Ishikawa (cell line): ENCODE measurements around the gene RAB1B.

ENCODE experiments used
- CEBPB ChIP-seq: IDR thresholded peaks from 2 replicates; pipeline ENCODE4 v1.6.1; 2012
- CREB1 ChIP-seq: IDR thresholded peaks from 2 replicates; pipeline ENCODE4 v1.6.1; 2012; ENCODE audit warnings: low read depth
- EGR1 ChIP-seq: IDR thresholded peaks from 2 replicates; pipeline ENCODE4 v1.6.1; 2012
- EP300 ChIP-seq: IDR thresholded peaks from 2 replicates; pipeline ENCODE4 v1.6.1; 2012; ENCODE audit warnings: borderline replicate concordance
- FOXM1 ChIP-seq: IDR thresholded peaks from 2 replicates; pipeline ENCODE4 v1.6.1; 2012; ENCODE audit warnings: low read depth, borderline replicate concordance
- NFIC ChIP-seq: IDR thresholded peaks from 2 replicates; pipeline ENCODE4 v1.6.1; 2012
- RAD21 ChIP-seq: IDR thresholded peaks from 2 replicates; pipeline ENCODE4 v1.6.1; 2012; ENCODE audit warnings: low read depth
- TAF1 ChIP-seq: IDR thresholded peaks from 2 replicates; pipeline ENCODE4 v1.6.1; 2012; ENCODE audit warnings: low read depth, mild to moderate bottlenecking
- TCF12 ChIP-seq: IDR thresholded peaks from 2 replicates; pipeline ENCODE4 v1.6.1; 2012; ENCODE audit warnings: low read depth
- TEAD4 ChIP-seq: IDR thresholded peaks from 2 replicates; pipeline ENCODE4 v1.6.1; 2012
- YY1 ChIP-seq: IDR thresholded peaks from 2 replicates; pipeline ENCODE4 v1.6.1; 2012; ENCODE audit warnings: low read depth
- ZBTB7A ChIP-seq: IDR thresholded peaks from 2 replicates; pipeline ENCODE4 v1.6.1; 2012; ENCODE audit warnings: low read depth
- TF ChIP-seq, protein P1 (sequence below): IDR thresholded peaks from 2 replicates; pipeline ENCODE4 v1.6.1; 2012; ENCODE audit warnings: low read depth, mild to moderate bottlenecking
- TF ChIP-seq, protein P2 (sequence below): IDR thresholded peaks from 2 replicates; pipeline ENCODE4 v1.6.1; 2012
- TF ChIP-seq, protein P3 (sequence below): IDR thresholded peaks from 2 replicates; pipeline ENCODE4 v1.6.1; 2012

The RAB1B gene

DNA sequence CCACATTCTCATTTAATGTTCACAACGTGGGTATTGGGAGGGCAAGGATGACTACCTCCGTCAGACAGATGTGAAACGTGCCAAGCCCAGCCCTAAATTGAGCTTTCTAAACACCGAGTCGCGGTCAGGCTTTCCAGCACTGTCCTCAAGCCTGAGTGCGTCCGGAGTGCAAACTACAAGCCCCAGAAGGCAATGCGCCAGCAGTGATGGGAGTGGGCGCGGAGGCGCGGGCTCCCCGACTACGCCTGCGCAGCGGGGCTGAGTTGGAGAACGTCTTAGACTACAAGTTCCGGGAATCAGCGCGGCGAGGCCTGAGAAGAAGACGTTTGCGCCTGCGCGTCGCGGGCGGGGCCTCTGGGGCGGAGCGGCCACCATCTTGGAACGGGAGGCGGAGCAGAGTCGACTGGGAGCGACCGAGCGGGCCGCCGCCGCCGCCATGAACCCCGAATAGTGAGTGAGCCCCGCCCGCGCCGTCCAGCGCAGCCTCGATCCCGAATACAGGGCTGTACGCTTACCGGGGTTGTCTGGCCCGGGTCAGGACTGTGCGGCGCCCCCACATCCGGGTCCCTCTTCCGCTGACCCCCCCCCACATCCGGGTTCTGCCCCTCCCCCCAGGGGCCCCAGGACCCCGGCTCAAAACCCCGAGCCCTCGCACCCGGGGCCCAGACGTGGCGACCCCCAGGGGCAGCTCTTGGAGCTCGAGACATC is at the start of gene RAB1B:
RAB1B (plus strand) TSS at position 396 of the 708 bp plus-strand sequence; CDS start at position 437, 41 bp downstream.
- TF ChIP-seq, protein P1, sequence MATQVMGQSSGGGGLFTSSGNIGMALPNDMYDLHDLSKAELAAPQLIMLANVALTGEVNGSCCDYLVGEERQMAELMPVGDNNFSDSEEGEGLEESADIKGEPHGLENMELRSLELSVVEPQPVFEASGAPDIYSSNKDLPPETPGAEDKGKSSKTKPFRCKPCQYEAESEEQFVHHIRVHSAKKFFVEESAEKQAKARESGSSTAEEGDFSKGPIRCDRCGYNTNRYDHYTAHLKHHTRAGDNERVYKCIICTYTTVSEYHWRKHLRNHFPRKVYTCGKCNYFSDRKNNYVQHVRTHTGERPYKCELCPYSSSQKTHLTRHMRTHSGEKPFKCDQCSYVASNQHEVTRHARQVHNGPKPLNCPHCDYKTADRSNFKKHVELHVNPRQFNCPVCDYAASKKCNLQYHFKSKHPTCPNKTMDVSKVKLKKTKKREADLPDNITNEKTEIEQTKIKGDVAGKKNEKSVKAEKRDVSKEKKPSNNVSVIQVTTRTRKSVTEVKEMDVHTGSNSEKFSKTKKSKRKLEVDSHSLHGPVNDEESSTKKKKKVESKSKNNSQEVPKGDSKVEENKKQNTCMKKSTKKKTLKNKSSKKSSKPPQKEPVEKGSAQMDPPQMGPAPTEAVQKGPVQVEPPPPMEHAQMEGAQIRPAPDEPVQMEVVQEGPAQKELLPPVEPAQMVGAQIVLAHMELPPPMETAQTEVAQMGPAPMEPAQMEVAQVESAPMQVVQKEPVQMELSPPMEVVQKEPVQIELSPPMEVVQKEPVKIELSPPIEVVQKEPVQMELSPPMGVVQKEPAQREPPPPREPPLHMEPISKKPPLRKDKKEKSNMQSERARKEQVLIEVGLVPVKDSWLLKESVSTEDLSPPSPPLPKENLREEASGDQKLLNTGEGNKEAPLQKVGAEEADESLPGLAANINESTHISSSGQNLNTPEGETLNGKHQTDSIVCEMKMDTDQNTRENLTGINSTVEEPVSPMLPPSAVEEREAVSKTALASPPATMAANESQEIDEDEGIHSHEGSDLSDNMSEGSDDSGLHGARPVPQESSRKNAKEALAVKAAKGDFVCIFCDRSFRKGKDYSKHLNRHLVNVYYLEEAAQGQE: no peak
- TF ChIP-seq RAD21 (no peak), TEAD4 (no peak), EGR1 (peak; percentile 58; the same call in 1 of the 2 replicates), EP300 (0 out of 2 replicates have a peak, but pooled peaks have one; percentile 19), CEBPB (no peak), FOXM1 (no peak), YY1 (peak; percentile 87), CREB1 (no peak), ZBTB7A (peak; percentile 61; the same call in 1 of the 2 replicates), TAF1 (0 out of 2 replicates have a peak, but pooled peaks have one; percentile 42), TCF12 (0 out of 2 replicates have a peak, but pooled peaks have one; percentile 21), NFIC (peak; percentile 5; the same call in 1 of the 2 replicates)
- TF ChIP-seq, protein P2, sequence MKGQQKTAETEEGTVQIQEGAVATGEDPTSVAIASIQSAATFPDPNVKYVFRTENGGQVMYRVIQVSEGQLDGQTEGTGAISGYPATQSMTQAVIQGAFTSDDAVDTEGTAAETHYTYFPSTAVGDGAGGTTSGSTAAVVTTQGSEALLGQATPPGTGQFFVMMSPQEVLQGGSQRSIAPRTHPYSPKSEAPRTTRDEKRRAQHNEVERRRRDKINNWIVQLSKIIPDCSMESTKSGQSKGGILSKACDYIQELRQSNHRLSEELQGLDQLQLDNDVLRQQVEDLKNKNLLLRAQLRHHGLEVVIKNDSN: no peak
- TF ChIP-seq, protein P3, sequence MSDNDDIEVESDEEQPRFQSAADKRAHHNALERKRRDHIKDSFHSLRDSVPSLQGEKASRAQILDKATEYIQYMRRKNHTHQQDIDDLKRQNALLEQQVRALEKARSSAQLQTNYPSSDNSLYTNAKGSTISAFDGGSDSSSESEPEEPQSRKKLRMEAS: peak; percentile 63; the same call in 1 of the 2 replicates

DNA sequence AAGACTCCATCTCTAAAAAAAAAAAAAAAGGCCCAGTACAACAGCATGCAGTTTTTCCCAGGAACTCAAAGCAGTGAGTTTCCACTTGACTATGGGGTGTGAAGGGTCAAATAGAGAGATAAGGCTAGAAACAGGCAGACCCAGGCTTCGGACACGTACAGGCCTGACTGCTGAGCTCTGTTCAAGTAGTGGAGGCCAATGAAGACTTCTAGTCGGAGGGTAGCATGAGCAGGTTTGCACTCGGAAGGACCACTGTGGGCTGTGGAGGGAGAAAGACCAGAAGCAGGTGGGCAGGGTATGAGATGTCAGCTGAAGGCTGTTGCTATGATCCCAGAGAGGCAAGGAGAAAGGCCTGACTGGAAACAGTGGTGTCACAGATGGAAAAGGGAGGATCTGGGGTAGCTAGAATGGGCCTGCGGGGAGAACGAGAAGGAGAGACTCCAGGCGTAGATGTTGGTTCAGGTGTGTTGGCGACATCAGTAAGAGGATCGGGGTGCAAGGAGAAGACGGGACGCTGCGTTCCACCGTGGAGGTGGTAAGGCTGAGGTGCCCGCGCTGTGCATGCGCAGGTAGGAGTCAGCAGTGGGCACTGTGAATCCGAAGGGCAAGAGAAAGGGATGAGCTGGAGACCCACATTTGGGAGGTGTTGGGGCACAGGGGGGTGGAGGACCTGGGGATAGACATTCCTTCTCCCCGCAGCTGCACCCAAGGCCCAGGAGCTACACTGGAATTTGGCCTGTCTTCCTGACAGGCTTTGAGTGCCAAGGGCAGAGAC is 49.4 kb upstream of the RAB1B start:
- TF ChIP-seq FOXM1 (no peak), CREB1 (no peak), CEBPB (no peak), TEAD4 (no peak), YY1 (no peak), NFIC (no peak), RAD21 (no peak), EGR1 (no peak)
- TF ChIP-seq, protein P1: no peak
- TF ChIP-seq, protein P2: no peak
- TF ChIP-seq, protein P3: no peak

DNA sequence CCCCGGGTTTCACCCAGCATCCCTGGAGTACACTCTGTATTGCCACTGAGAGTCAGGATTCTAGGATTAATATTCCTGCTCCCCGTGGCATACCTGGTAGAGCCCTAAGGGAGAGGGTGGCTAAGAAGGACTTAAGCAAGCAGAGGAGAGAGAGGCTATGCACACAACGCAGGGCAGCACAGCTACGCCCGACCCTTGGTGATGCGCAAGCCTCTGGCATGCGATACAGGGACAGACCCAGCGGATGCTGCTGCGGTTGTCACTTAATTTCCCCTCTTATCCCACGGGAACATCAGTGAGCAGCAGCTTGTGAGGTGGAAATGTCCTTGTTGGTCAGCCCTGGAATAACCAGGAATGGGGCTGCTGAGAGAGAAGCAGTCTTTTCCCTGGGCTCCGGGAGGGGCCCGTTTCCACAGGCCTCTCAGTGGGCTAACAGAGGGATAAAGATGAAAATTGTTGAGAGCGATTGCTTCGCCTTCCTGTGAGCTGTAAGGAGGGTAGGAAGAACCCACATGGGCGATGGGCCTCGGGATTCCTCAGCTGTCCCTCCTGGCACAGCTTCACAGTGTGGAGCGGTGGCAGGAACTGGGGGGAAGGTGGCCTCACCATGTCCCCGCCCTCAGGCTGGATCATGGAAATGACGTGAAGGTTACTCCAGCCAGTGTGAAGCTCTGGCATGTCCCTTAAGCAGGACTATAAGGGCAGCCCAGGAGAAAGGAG is 48.4 kb upstream of the RAB1B start:
- TF ChIP-seq CEBPB (no peak), FOXM1 (no peak), RAD21 (no peak), TEAD4 (no peak)

DNA sequence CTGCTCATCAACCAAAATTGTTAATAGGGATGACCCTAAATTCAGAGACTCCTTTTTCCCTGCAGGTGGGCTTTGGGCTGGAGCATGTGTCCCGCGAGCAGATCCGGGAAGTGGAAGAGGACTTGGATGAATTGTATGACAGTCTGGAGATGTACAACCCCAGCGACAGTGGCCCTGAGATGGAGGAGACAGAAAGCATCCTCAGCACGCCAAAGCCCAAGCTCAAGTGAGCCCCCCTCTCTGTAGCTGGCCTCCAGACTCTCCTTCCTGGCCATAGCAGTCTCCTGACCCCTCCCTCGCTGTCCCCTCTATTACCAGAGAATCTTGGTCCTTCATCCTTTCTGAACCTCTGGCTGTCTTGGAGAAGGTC is 47.9 kb upstream of the RAB1B start:
- TF ChIP-seq EP300: no peak
- TF ChIP-seq TCF12: no peak
- TF ChIP-seq CREB1: no peak
- no peak for TF ChIP-seq ZBTB7A
- TF ChIP-seq EGR1: no peak
- TF ChIP-seq TEAD4: no peak
- TF ChIP-seq, protein P3: no peak
- TF ChIP-seq RAD21: no peak
- no peak for TF ChIP-seq YY1

DNA sequence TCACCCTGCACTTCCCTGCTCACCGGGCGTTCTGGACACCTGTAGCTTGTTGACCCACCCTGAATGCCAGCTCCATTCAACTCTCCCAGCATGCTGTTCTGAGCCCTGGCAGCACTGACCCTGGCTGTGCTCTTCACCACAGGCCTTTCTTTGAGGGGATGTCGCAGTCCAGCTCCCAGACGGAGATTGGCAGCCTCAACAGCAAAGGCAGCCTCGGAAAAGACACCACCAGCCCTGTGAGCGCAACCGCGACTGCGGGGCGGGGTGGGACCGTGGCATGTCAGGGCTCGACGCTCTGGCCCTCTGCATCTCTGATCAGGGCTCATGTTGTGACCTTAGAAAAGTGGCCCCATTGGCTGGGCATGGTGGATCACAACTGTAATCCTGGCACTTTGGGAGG is 47.4 kb upstream of the RAB1B start:
- TF ChIP-seq, protein P3: no peak
- TF ChIP-seq, protein P1: no peak
- TF ChIP-seq TAF1 (no peak), RAD21 (no peak), EGR1 (no peak), FOXM1 (no peak), EP300 (no peak), NFIC (no peak), ZBTB7A (no peak), CEBPB (no peak), TEAD4 (no peak), TCF12 (no peak), CREB1 (no peak), YY1 (no peak)
- TF ChIP-seq, protein P2: no peak
